Effector memory CD8-positive, alpha-beta T cell (primary cell): ENCODE data around the gene UBR4.
"Not testable (repeated sequence)": the region's sequence is repeated elsewhere in the genome, so short reads cannot be mapped to it uniquely, and the experiment has no call there.

Experiments used
- ATAC-seq: fragments of 150-1000 bp; cut with Tn5 transposase; replicated peaks from 2 replicates; pipeline ENCODE4 v1.10.0; 2021; ENCODE audit warnings: mild to moderate bottlenecking, moderate library complexity
- DNase-seq, 3 experiments: peaks; one replicate each; pipeline ENCODE4 v3.0.0; 2021
- H3K27ac Mint-ChIP-seq, 2 donors: one replicate each; pipeline ENCODE4 v1.8.0; 2022; ENCODE audit warnings: mild to moderate bottlenecking in 2 of 2, mixed read lengths in 2 of 2, moderate library complexity in 2 of 2
- H3K27me3 Mint-ChIP-seq, 2 donors: one replicate each; pipeline ENCODE4 v1.8.0; 2022; ENCODE audit warnings: mixed read lengths in 2 of 2
- H3K36me3 Mint-ChIP-seq: one replicate; pipeline ENCODE4 v1.8.0; 2022; ENCODE audit warnings: mild to moderate bottlenecking, moderate library complexity, mixed read lengths; ENCODE audit not compliant: insufficient read depth
- H3K4me1 Mint-ChIP-seq, 2 donors: one replicate each; pipeline ENCODE4 v1.8.0; 2022; ENCODE audit warnings: low read depth in 2 of 2, mixed read lengths in 2 of 2
- H3K4me3 Mint-ChIP-seq, 2 donors: one replicate each; pipeline ENCODE4 v1.8.0; 2022; ENCODE audit warnings: mild to moderate bottlenecking in 2 of 2, mixed read lengths in 2 of 2, moderate library complexity in 2 of 2
- H3K9me3 Mint-ChIP-seq, 2 donors: one replicate each; pipeline ENCODE4 v1.8.0; 2022; ENCODE audit warnings: mixed read lengths in 2 of 2

UBR4 gene

DNA sequence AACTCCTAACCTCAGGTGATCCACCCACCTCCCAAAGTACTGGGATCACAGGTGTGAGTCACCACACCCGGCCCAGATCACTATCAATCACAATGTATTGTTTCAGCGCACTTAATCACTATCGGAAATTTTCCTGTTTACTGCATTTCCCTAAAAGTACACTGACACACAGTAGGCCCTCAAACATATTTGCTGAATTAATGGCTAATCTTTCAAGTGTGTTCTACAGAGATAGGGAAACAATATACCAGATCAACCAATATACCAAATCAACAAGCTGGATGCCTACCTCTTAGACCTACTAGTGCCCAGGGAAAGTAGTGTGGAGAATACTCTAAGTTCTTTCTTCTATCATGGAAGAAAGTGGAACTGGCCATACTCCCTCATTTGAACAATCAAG lies 17.1 kb downstream of the UBR4 start:
- peak overlapping the region in 1 of 2 donors; percentile 16 for H3K27ac Mint-ChIP-seq
- DNase-seq (no peak), ATAC-seq (no peak)
- H3K27me3 Mint-ChIP-seq: no peaks in the 10 kb centered on the region
- no peak overlapping the region for H3K4me3 Mint-ChIP-seq
- peaks cover 0 to 6% of the 10 kb centered on the region in 2 donors for H3K4me1 Mint-ChIP-seq
- H3K9me3 Mint-ChIP-seq: no peaks in the 10 kb centered on the region
- peaks cover 80% of the 10 kb centered on the region for H3K36me3 Mint-ChIP-seq

GRCh38 chr1:19191811-19192210 lies 18.3 kb downstream of the UBR4 start:
- no peaks in the 10 kb centered on the region for H3K9me3 Mint-ChIP-seq
- no peak overlapping the region for H3K27ac Mint-ChIP-seq
- no peaks in the 10 kb centered on the region for H3K27me3 Mint-ChIP-seq
- no peak overlapping the region for H3K4me3 Mint-ChIP-seq
- peaks cover 0 to 2% of the 10 kb centered on the region in 2 donors for H3K4me1 Mint-ChIP-seq
- ATAC-seq: no peak
- peaks cover 79% of the 10 kb centered on the region for H3K36me3 Mint-ChIP-seq
- no peak for DNase-seq

GRCh38 chr1:19190468-19190867 lies 19.6 kb downstream of the UBR4 start:
- Mint-ChIP-seq H3K4me1 (no peaks in the 10 kb centered on the region), H3K27ac (no peak overlapping the region), H3K36me3 (peaks cover 81% of the 10 kb centered on the region), H3K27me3 (no peaks in the 10 kb centered on the region), H3K4me3 (no peak overlapping the region), H3K9me3 (no peaks in the 10 kb centered on the region)
- DNase-seq (no peak), ATAC-seq (no peak)

- peaks cover 82% of the 10 kb centered on the region for H3K36me3 Mint-ChIP-seq
- DNase-seq (no peak), ATAC-seq (no peak)
- H3K9me3 Mint-ChIP-seq: no peaks in the 10 kb centered on the region
- H3K27ac Mint-ChIP-seq: no peak overlapping the region
- no peaks in the 10 kb centered on the region for H3K4me1 Mint-ChIP-seq
- no peak overlapping the region for H3K4me3 Mint-ChIP-seq
- H3K27me3 Mint-ChIP-seq: no peaks in the 10 kb centered on the region
Measured at GRCh38 chr1:19189270-19189669, 20.8 kb downstream of the UBR4 start.

GRCh38 chr1:19187852-19188251 lies 22.2 kb downstream of the UBR4 start:
- ATAC-seq (no peak), DNase-seq (no peak)
- Mint-ChIP-seq H3K27ac (peak overlapping the region in 1 of 2 donors; percentile 15), H3K4me1 (no peaks in the 10 kb centered on the region), H3K4me3 (no peak overlapping the region), H3K27me3 (no peaks in the 10 kb centered on the region), H3K9me3 (no peaks in the 10 kb centered on the region), H3K36me3 (peaks cover 82% of the 10 kb centered on the region)

- no peak overlapping the region for H3K27ac Mint-ChIP-seq
- peaks cover 86% of the 10 kb centered on the region for H3K36me3 Mint-ChIP-seq
- no peak overlapping the region for H3K4me3 Mint-ChIP-seq
- ATAC-seq: no peak
- no peak for DNase-seq
- H3K27me3 Mint-ChIP-seq: no peaks in the 10 kb centered on the region
- no peaks in the 10 kb centered on the region for H3K9me3 Mint-ChIP-seq
- H3K4me1 Mint-ChIP-seq: peaks cover under 1 to 4% of the 10 kb centered on the region in 2 donors
Measured at GRCh38 chr1:19186001-19186400, 24.1 kb downstream of the UBR4 start.

DNA sequence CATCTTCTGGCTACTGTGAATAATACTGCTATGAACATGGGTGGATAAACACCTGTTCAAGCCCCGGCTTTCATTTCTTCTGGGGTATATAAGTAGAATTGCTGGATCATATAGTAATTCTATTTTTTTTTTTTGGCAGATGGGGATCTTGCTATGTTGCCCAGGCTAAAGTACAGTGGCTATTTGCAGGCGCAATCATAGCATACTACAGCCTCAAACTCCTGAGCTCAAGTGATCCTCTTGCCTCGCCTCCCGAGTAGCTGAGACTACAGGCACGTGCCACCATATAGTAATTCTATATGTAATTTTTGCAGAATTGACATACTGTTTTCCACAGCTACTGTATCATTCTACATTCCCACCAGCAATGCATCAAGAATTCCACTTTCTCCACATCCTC lies 27.8 kb downstream of the UBR4 start:
- H3K27me3 Mint-ChIP-seq: no peaks in the 10 kb centered on the region
- peaks cover 80% of the 10 kb centered on the region for H3K36me3 Mint-ChIP-seq
- ATAC-seq (no peak), DNase-seq (no peak)
- peaks cover 5 to 15% of the 10 kb centered on the region in 2 donors for H3K4me1 Mint-ChIP-seq
- H3K27ac Mint-ChIP-seq: no peak overlapping the region
- no peak overlapping the region for H3K4me3 Mint-ChIP-seq
- no peaks in the 10 kb centered on the region for H3K9me3 Mint-ChIP-seq

- peaks cover 5 to 15% of the 10 kb centered on the region in 2 donors for H3K4me1 Mint-ChIP-seq
- not testable (repeated sequence) for H3K27me3 Mint-ChIP-seq, H3K4me3 Mint-ChIP-seq, ATAC-seq, DNase-seq, H3K9me3 Mint-ChIP-seq
- H3K36me3 Mint-ChIP-seq: peaks cover 78% of the 10 kb centered on the region
- H3K27ac Mint-ChIP-seq: peak overlapping the region; percentile 11 to 27
Measured at GRCh38 chr1:19180265-19180657, 29.8 kb downstream of the UBR4 start.

DNA sequence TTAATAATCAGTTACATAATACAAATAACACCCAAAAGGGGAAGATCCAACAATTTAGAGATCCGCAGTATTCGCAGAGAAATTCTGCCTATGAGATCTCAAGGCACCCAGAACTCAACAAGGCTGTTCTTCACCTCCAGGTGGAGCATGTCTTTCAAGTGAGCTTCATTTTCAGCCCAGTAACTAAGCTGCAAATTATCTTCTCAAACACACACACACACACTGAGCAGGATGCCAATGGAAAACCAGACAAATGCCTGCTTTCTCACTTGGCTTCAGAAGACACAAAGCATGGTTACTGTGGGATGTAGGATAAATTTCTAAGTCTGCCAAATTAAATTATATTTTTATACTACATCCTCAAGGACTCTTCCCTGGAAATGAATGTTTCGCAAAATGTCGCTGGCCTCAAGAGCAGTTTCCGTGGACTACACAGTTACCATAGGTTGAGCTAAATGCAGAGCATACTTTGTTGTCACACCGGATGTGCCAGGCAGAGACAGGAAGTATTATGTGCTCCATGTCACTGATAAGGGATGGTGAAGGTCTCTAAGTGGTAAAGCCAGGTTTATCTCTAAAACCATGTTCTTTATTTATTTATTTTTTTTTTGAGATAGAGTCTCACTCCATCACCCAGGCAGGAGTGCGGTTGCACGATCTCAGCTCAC lies 30.3 kb downstream of the UBR4 start:
- Mint-ChIP-seq H3K36me3 (peaks cover 78% of the 10 kb centered on the region), H3K4me3 (no peak overlapping the region), H3K27ac (peak overlapping the region; percentile 11 to 27), H3K27me3 (no peaks in the 10 kb centered on the region), H3K4me1 (peaks cover 5 to 15% of the 10 kb centered on the region in 2 donors), H3K9me3 (no peaks in the 10 kb centered on the region)
- DNase-seq (peak in 1 of 3 experiments; percentile 5), ATAC-seq (peak; percentile 63)

DNA sequence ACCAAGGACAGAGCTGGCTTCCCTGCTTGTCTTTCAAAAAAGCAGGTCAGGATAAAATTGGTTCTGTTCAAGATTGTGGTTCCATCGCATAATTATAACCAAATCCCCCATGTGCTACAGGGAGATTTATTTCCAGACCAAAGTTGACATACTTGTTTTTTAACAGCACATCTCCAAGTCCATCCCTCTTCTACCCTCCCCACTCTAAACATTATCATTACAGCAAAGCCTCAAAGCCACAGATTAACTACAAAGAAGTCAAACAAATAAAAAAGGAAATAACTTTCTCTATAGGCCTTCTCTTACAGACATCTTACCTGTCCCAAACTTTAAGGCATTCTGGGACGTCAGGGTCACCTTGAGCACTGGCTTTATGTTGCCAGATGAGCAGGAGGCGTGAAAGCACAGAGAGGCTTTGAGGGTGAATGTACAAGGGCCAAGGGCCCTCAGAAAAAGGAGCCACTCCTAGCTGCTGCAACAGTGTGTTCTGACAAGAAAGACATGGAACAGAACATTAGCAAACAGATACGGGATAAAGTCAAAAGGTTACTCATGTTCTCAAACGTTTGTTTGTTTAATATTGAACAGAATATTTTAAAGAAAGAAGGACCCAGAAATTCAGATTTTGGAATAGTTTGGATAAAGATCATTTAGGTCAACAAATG lies 31.2 kb downstream of the UBR4 start:
- no peak for DNase-seq
- Mint-ChIP-seq H3K4me1 (peaks cover 5 to 15% of the 10 kb centered on the region in 2 donors), H3K9me3 (no peaks in the 10 kb centered on the region), H3K36me3 (peaks cover 77% of the 10 kb centered on the region), H3K4me3 (no peak overlapping the region), H3K27ac (peak overlapping the region in 1 of 2 donors; percentile 27), H3K27me3 (no peaks in the 10 kb centered on the region)
- ATAC-seq: no peak

DNA sequence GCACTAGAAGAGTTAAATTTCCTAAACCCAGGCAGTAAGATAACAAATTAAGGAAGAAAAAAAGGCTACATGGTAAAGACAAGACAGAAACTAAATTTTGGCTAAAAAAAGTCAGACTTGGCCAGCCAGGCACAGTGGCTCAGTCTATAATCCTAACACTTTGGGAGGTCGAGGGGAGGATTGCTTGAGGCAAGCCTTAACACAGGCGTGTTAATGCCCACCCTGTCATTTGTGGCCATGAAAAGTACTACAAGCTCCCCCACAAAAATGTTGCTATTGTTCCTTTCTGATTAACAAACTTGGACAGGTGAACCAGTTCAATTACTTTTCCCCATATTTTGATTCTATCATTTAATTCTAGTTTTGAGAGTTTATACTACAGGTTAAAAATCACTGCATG lies 32.3 kb downstream of the UBR4 start:
- Mint-ChIP-seq H3K36me3 (peaks cover 76% of the 10 kb centered on the region), H3K4me3 (no peak overlapping the region), H3K27me3 (no peaks in the 10 kb centered on the region), H3K27ac (no peak overlapping the region), H3K9me3 (no peaks in the 10 kb centered on the region), H3K4me1 (peaks cover 5 to 15% of the 10 kb centered on the region in 2 donors)
- DNase-seq (no peak), ATAC-seq (no peak)

- H3K9me3 Mint-ChIP-seq: no peaks in the 10 kb centered on the region
- no peaks in the 10 kb centered on the region for H3K27me3 Mint-ChIP-seq
- H3K36me3 Mint-ChIP-seq: peaks cover 93% of the 10 kb centered on the region
- H3K27ac Mint-ChIP-seq: no peak overlapping the region
- ATAC-seq (no peak), DNase-seq (no peak)
- no peaks in the 10 kb centered on the region for H3K4me1 Mint-ChIP-seq
- H3K4me3 Mint-ChIP-seq: no peak overlapping the region
Measured at GRCh38 chr1:19169642-19170041, 40.4 kb downstream of the UBR4 start.

DNA sequence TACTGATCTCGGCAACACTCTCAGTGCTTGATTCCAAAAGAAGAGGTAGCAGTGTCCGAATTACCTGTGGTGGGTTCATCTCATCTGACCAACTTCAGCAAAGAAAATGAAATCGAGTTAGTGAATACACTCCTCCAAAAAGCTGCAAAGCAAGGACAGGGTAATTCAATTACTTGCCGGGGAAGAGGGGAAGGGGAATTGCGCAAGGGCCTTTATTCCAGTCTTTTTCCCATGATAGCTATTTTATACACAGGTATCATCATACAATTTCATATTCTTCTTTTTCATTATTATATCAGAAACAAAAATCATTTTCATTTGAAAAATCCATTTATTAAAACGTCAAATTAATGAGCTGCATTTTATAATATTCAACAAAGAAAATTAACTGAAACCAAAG lies 42.9 kb downstream of the UBR4 start:
- Mint-ChIP-seq H3K4me1 (no peaks in the 10 kb centered on the region), H3K36me3 (peaks cover 95% of the 10 kb centered on the region), H3K27ac (no peak overlapping the region), H3K27me3 (no peaks in the 10 kb centered on the region), H3K9me3 (no peaks in the 10 kb centered on the region), H3K4me3 (no peak overlapping the region)
- DNase-seq (no peak), ATAC-seq (no peak)

- Mint-ChIP-seq H3K4me3 (no peak overlapping the region), H3K4me1 (no peaks in the 10 kb centered on the region), H3K27me3 (no peaks in the 10 kb centered on the region), H3K9me3 (no peaks in the 10 kb centered on the region), H3K27ac (no peak overlapping the region), H3K36me3 (peaks cover 95% of the 10 kb centered on the region)
- ATAC-seq: no peak
- no peak for DNase-seq
Measured at GRCh38 chr1:19166066-19166465, 44.0 kb downstream of the UBR4 start.
